Measurements from ENCODE around the gene TMEM125.

DNA sequence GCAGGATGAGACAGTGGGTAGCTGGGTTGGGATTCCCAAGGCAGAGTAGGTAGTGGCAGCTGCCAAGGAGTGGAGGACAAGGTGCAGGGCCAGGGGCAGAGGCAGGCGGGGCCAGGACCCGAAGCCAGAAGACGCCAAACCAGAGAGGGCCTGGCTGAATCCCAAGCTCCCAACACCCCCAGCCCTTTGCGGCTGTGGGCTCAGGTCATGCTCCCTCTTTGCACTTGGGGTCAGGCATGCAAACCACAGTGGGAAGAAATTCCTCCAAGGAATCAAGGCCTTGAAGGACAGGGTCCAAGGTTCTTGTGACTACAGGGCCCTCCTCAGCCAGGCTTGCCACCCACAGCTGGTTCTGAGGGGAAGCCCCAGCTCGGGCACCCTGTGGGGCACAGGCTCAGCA, 9.4 kb downstream of the TMEM125 start:
- TF ChIP-seq GATA2 (IDR thresholded peaks at IDR 0.05; ENCODE audit: low read depth, low read length) (no peak), GATA3 (IDR thresholded peaks at IDR 0.05; ENCODE audit: low read depth, low read length) (no peak)
